Caco-2 (cell line): ENCODE data around the gene RAB27B. TPM values are rescaled to one million over a fixed set of nuclear protein-coding genes. Genes with fewer than 3 reads are reported as not detected.
"Not testable (repeated sequence)": the region's sequence is repeated elsewhere in the genome, so short reads cannot be mapped to it uniquely, and the experiment has no call there.

Experiments used
- BruUV-seq: library from RNA; stranded (reverse); fragments of 400-500 nt; replicated peaks from 2 replicates; lab custom pipeline; 2021; lab: Mats Ljungman, UMichigan
- CTCF ChIA-PET: fragments of 300-600 bp; sonication (Branson Sonifier 250); formaldehyde crosslinking; loops from one replicate; lab custom pipeline; 2022; ENCODE audit warnings: antibody characterized with exemption; lab: Charles Lee
- POLR2A ChIA-PET: fragments of 300-600 bp; sonication (Branson Sonifier 250); formaldehyde crosslinking; loops from one replicate; lab custom pipeline; 2022; ENCODE audit warnings: antibody characterized with exemption; lab: Charles Lee
- DNase-seq, 2 experiments: peaks; one replicate each; pipeline versions ENCODE4 v3.0.0 to v3.0.0-alpha.2; 2020 to 2022
- H3K27me3 ChIP-seq: replicated peaks from 2 replicates; pipeline ENCODE4 v1.6.0; 2011; ENCODE audit warnings: low read length; ENCODE audit not compliant: control insufficient read depth, insufficient read depth
- H3K36me3 ChIP-seq: 2 replicates; pipeline ENCODE4 v1.5.1; 2011; ENCODE audit warnings: low read length; ENCODE audit not compliant: control insufficient read depth, insufficient read depth
- H3K4me1 ChIP-seq: fragments of 250-450 bp; sonication (Bioruptor Pico); 2 replicates; pipeline ENCODE4 v1.5.1; 2020; ENCODE audit warnings: mild to moderate bottlenecking
- H3K4me3 ChIP-seq: 2 replicates; pipeline ENCODE4 v1.5.1; 2011; ENCODE audit warnings: low read depth, mild to moderate bottlenecking, control low read depth, low read length
- H3K9me3 ChIP-seq: fragments of 250-450 bp; sonication (Bioruptor Pico); 2 replicates; pipeline ENCODE4 v1.5.1; 2020; ENCODE audit warnings: mild to moderate bottlenecking, moderate library complexity
- H3K27ac Mint-ChIP-seq: one replicate; pipeline ENCODE4 v1.8.0; 2022; ENCODE audit warnings: mixed read lengths; ENCODE audit not compliant: unreplicated experiment
- H3K27me3 Mint-ChIP-seq: one replicate; pipeline ENCODE4 v1.8.0; 2022; ENCODE audit warnings: mixed read lengths; ENCODE audit not compliant: insufficient read depth, unreplicated experiment
- H3K36me3 Mint-ChIP-seq: one replicate; pipeline ENCODE4 v1.8.0; 2022; ENCODE audit warnings: mild to moderate bottlenecking, mixed read lengths; ENCODE audit not compliant: insufficient read depth, unreplicated experiment
- H3K4me1 Mint-ChIP-seq: one replicate; pipeline ENCODE4 v1.8.0; 2022; ENCODE audit warnings: low read depth, mixed read lengths; ENCODE audit not compliant: unreplicated experiment
- H3K4me3 Mint-ChIP-seq: one replicate; pipeline ENCODE4 v1.8.0; 2022; ENCODE audit warnings: mild to moderate bottlenecking, moderate library complexity, mixed read lengths; ENCODE audit not compliant: unreplicated experiment
- H3K9me3 Mint-ChIP-seq: one replicate; pipeline ENCODE4 v1.8.0; 2022; ENCODE audit warnings: mixed read lengths; ENCODE audit not compliant: unreplicated experiment
- intact Hi-C: fragments of 100-400 bp; cut with micrococcal nuclease; formaldehyde crosslinking; loops from one replicate; pipeline ENCODE4 v1.10.0; 2022; ENCODE audit not compliant: unreplicated experiment
- total RNA-seq: library from RNA; stranded (reverse); gene quantifications from 2 replicates; pipeline ENCODE4 v1.2.3, GENCODE V29; 2022
- TF ChIP-seq, protein P1 (sequence below), 2 experiments: fragments of 200-600 bp in 1 of 2; IDR thresholded peaks; 1 replicate in 1 of 2; 2 replicates in 1 of 2; pipeline versions ENCODE4 v1.5.1 to v1.8.0; 2011 to 2022; ENCODE audit warnings: antibody characterized with exemption in 1 of 2, control low read depth in 1 of 2, inconsistent platforms in 1 of 2, low read depth in 1 of 2, low read length in 1 of 2, mild to moderate bottlenecking in 1 of 2, moderate library complexity in 1 of 2; ENCODE audit not compliant: insufficient read depth in 1 of 2, severe bottlenecking in 1 of 2, unreplicated experiment in 1 of 2

Gene RAB27B
- total RNA-seq, 1 experiment from 2014 or later, result 0.32 TPM

DNA sequence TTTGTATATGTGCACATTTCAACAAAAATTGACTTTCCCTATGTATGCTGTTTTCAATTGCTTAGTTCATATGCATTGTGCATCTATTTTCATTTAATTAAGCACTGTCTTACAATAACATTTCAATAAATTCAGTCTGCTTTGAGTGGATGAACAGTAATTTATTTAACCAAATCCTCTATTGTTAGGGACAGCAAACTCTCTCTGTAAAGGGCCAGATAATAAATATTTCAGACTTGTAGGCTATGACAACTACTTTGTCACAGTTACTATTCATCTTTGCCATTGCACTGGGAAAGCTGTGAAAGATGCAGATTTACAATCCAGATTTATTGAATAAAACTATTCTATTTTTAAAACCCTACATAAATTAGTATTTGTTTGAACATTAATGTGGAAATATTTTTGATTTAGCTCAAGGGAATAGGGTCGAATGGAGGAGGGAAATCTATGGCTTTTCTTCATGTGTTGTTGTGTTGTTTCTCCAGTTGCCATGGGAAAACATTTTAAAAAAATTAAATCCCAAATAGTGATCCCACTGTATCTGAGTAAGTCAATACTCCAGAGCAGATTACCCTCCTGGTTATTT is 14.2 kb upstream of the RAB27B start:
- ChIA-PET POLR2A (no interaction called here), CTCF (interaction anchor here (0.6 kb wide), 1 partner anchor 44 kb away, joined by 3 read pairs; no protein-coding TSS in a partner anchor)
- no peaks in the 10 kb centered on the region for H3K36me3 Mint-ChIP-seq
- Histone ChIP-seq H3K36me3 (no peaks in the 10 kb centered on the region), H3K9me3 (no peaks in the 10 kb centered on the region), H3K4me3 (no peak overlapping the region), H3K4me1 (no peaks in the 10 kb centered on the region), H3K27me3 (no peaks in the 10 kb centered on the region)
- H3K9me3 Mint-ChIP-seq, result no peaks in the 10 kb centered on the region
- BruUV-seq, result no TSS peak
- H3K27ac Mint-ChIP-seq, result no peak overlapping the region
- no peak for DNase-seq
- TF ChIP-seq, protein P1, sequence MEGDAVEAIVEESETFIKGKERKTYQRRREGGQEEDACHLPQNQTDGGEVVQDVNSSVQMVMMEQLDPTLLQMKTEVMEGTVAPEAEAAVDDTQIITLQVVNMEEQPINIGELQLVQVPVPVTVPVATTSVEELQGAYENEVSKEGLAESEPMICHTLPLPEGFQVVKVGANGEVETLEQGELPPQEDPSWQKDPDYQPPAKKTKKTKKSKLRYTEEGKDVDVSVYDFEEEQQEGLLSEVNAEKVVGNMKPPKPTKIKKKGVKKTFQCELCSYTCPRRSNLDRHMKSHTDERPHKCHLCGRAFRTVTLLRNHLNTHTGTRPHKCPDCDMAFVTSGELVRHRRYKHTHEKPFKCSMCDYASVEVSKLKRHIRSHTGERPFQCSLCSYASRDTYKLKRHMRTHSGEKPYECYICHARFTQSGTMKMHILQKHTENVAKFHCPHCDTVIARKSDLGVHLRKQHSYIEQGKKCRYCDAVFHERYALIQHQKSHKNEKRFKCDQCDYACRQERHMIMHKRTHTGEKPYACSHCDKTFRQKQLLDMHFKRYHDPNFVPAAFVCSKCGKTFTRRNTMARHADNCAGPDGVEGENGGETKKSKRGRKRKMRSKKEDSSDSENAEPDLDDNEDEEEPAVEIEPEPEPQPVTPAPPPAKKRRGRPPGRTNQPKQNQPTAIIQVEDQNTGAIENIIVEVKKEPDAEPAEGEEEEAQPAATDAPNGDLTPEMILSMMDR (IDR thresholded peaks at IDR 0.05; ENCODE audit: insufficient read depth in 1 of 2, low read depth in 1 of 2, low read length in 1 of 2, severe bottlenecking in 1 of 2, unreplicated experiment in 1 of 2), result no peak
- no peaks in the 10 kb centered on the region for H3K4me1 Mint-ChIP-seq
- intact Hi-C loops, result no loop called here
- no peak overlapping the region for H3K4me3 Mint-ChIP-seq
- H3K27me3 Mint-ChIP-seq, result no peaks in the 10 kb centered on the region

DNA sequence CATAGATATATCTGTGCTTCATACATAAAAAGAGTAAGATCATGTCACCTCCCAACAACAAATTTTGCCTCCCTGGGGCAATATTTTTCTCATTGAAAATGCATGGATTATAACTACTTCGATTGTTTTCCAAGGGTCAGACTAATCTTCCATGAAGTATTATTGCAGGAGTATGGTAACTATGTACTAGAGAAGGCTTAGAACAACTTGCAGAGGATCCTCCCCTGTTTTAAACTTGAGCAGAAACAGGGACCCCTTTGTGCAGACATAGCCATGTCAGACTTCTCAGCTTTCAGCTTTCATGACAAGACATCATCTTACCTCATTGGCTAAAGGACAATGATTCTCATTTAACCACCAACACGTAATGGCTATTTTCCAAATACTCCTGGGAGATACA is 13.2 kb upstream of the RAB27B start:
- Mint-ChIP-seq H3K27ac (no peak overlapping the region), H3K27me3 (no peaks in the 10 kb centered on the region), H3K4me1 (no peaks in the 10 kb centered on the region), H3K9me3 (no peaks in the 10 kb centered on the region), H3K4me3 (no peak overlapping the region), H3K36me3 (no peaks in the 10 kb centered on the region)
- intact Hi-C loops, result no loop called here
- BruUV-seq, result no TSS peak
- TF ChIP-seq, protein P1 (IDR thresholded peaks at IDR 0.05; ENCODE audit: insufficient read depth in 1 of 2, low read depth in 1 of 2, low read length in 1 of 2, severe bottlenecking in 1 of 2, unreplicated experiment in 1 of 2), result no peak
- no peak for DNase-seq
- no peaks in the 10 kb centered on the region for H3K4me1 ChIP-seq
- H3K4me3 ChIP-seq, result no peak overlapping the region
- no peaks in the 10 kb centered on the region for H3K27me3 ChIP-seq
- H3K36me3 ChIP-seq, result no peaks in the 10 kb centered on the region
- POLR2A ChIA-PET, result no interaction called here
- no peaks in the 10 kb centered on the region for H3K9me3 ChIP-seq
- CTCF ChIA-PET, result no interaction called here

DNA sequence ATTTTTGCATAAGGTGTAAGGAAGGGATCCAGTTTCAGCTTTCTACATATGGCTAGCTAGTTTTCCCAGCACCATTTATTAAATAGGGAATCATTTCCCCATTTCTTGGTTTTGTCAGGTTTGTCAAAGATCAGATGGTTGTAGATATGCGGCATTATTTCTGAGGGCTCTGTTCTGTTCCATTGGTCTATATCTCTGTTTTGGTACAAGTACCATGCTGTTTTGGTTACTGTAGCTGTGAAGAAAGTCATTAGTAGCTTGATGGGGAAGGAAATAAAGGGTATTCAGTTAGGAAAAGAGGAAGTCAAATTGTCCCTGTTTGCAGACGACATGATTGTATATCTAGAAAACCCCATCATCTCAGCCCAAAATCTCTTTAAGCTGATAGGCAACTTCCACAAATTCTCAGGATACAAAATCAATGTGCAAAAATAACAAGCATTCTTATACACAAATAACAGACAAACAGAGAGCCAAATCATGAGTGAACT is 7.4 kb upstream of the RAB27B start:
- H3K4me3 ChIP-seq, H3K27me3 ChIP-seq, H3K4me1 ChIP-seq, H3K36me3 ChIP-seq, H3K4me1 Mint-ChIP-seq, H3K27ac Mint-ChIP-seq, H3K9me3 ChIP-seq, DNase-seq, POLR2A ChIA-PET, H3K36me3 Mint-ChIP-seq, H3K9me3 Mint-ChIP-seq, H3K4me3 Mint-ChIP-seq, H3K27me3 Mint-ChIP-seq, intact Hi-C loops, BruUV-seq, CTCF ChIA-PET: not testable (repeated sequence)
